Effector memory CD8-positive, alpha-beta T cell (primary cell): ENCODE measurements around the gene HDAC1.

ENCODE experiments used
- ATAC-seq: fragments of 150-1000 bp; cut with Tn5 transposase; replicated peaks from 2 replicates; pipeline ENCODE4 v1.10.0; 2021; ENCODE audit warnings: mild to moderate bottlenecking, moderate library complexity
- DNase-seq, 3 experiments: peaks; one replicate each; pipeline ENCODE4 v3.0.0; 2021
- H3K27ac Mint-ChIP-seq, 2 donors: one replicate each; pipeline ENCODE4 v1.8.0; 2022; ENCODE audit warnings: mild to moderate bottlenecking in 2 of 2, mixed read lengths in 2 of 2, moderate library complexity in 2 of 2
- H3K27me3 Mint-ChIP-seq, 2 donors: one replicate each; pipeline ENCODE4 v1.8.0; 2022; ENCODE audit warnings: mixed read lengths in 2 of 2
- H3K36me3 Mint-ChIP-seq: one replicate; pipeline ENCODE4 v1.8.0; 2022; ENCODE audit warnings: mild to moderate bottlenecking, moderate library complexity, mixed read lengths; ENCODE audit not compliant: insufficient read depth
- H3K4me1 Mint-ChIP-seq, 2 donors: one replicate each; pipeline ENCODE4 v1.8.0; 2022; ENCODE audit warnings: low read depth in 2 of 2, mixed read lengths in 2 of 2
- H3K4me3 Mint-ChIP-seq, 2 donors: one replicate each; pipeline ENCODE4 v1.8.0; 2022; ENCODE audit warnings: mild to moderate bottlenecking in 2 of 2, mixed read lengths in 2 of 2, moderate library complexity in 2 of 2
- H3K9me3 Mint-ChIP-seq, 2 donors: one replicate each; pipeline ENCODE4 v1.8.0; 2022; ENCODE audit warnings: mixed read lengths in 2 of 2

The HDAC1 gene

DNA sequence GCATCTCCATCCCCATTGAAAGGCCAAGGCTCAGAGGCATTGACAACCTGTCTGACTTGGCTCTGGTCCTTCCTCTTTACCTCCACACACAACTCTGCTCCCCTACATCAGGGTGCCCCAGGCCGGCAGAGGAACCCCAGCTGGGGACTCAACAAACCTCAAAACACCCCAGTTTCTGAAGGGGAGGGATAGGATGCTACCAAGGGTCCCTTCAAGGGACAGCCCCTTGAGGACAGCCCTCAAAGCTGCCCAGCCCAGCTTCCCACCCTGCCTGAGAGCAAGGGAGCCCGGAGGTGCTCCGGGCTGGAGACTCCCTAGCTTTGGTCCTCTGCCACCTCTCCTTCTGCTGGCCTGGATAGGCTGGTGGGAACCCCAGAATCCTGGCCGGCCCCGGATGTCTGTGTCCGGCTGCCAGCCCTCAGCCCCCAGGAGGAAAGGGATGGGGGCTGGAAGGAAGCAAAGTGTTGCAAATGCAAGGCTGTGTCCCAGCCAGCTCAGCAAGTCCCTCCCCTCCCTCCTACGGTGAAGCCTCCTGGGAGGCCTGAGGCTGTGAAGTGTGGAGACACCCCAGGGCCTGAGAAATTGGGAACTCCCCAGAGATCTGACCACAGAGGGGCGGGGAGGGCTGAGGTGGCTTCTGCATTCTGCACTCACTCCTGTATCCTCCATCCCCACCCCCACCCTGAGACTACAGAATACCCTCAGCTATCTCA is 45.2 kb downstream of the HDAC1 start:
- Mint-ChIP-seq H3K27me3 (no peaks in the 10 kb centered on the region), H3K27ac (peak overlapping the region in 1 of 2 donors; percentile 41), H3K4me3 (peak overlapping the region; percentile 70 to 71), H3K4me1 (peaks cover 27 to 37% of the 10 kb centered on the region in 2 donors), H3K9me3 (no peaks in the 10 kb centered on the region), H3K36me3 (peaks cover 25% of the 10 kb centered on the region)
- ATAC-seq (peak; percentile 78), DNase-seq (peak; percentile 56 to 67 (median 64))

DNA sequence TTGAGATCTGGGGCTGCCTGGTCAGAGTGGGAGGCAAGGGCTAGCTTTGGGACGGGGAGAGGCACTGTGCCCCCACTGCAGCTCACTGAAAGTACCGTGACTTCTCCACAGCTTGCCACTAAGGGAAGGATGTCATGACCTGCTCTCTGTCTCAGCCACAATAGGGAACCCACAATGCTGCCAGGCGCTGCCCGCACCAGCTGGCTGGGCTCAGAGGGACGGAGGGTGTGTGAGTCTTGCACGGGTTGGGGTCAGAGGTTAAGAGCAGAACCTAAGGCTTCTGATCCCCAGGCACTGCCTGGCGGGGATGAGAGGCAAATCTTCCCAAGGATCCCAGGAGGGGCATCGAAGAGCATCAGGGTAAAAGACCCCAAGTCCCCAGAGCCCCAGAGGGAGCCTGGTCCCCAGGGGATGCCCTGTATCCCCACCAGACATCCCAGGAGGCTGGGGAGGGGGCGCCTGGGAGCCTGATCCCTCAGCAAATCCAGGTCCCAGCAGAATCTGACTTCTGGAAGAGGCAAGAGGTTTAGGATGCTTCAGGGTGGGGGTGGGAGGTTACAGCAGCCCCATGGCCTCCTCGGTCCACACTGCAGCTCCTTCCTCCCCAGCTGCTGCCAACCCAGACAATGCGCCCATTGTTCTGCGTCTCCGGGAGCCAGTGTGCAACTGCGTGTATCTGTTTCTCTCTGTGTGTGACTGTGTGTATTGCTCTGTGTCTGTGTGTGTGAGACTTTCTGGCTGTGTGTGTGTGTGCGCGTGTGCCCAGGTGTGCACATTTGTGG is 46.2 kb downstream of the HDAC1 start:
- Mint-ChIP-seq H3K27ac (peak overlapping the region in 1 of 2 donors; percentile 41), H3K4me1 (peaks cover 32 to 42% of the 10 kb centered on the region in 2 donors), H3K4me3 (peak overlapping the region; percentile 70 to 71), H3K36me3 (peaks cover 19% of the 10 kb centered on the region), H3K9me3 (no peaks in the 10 kb centered on the region), H3K27me3 (no peaks in the 10 kb centered on the region)
- peak; percentile 50 for ATAC-seq
- DNase-seq = peak; percentile 17 to 39 (median 39)

DNA sequence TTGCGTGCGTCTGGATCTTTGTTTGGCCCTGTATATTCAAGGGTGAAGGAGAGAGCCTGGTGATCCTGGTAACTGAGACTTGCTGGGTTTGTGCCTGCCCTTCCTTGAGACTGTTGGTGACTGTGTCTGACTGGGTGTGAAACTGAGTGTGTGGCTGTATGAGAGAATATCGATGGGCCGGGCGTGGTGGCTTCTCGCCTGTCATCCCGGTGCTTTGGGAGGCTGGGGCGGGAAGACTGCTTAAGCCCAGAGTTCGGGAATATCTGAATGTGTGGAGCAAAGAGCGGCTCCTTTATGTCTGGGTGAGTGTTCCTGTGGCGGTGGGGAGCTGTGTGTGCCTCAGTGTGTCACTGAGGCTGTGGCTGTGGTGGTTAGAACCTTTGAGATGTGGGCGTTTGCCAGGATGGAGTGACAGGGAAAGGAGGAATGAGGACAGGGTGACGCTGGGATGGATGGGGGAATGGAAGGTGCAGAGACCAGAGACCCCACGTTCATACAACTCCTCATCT is 46.8 kb downstream of the HDAC1 start:
- Mint-ChIP-seq H3K4me3 (no peak overlapping the region), H3K9me3 (no peaks in the 10 kb centered on the region), H3K4me1 (peaks cover 32 to 39% of the 10 kb centered on the region in 2 donors), H3K27ac (no peak overlapping the region), H3K36me3 (peaks cover 18% of the 10 kb centered on the region), H3K27me3 (no peaks in the 10 kb centered on the region)
- ATAC-seq (no peak), DNase-seq (no peak)

DNA sequence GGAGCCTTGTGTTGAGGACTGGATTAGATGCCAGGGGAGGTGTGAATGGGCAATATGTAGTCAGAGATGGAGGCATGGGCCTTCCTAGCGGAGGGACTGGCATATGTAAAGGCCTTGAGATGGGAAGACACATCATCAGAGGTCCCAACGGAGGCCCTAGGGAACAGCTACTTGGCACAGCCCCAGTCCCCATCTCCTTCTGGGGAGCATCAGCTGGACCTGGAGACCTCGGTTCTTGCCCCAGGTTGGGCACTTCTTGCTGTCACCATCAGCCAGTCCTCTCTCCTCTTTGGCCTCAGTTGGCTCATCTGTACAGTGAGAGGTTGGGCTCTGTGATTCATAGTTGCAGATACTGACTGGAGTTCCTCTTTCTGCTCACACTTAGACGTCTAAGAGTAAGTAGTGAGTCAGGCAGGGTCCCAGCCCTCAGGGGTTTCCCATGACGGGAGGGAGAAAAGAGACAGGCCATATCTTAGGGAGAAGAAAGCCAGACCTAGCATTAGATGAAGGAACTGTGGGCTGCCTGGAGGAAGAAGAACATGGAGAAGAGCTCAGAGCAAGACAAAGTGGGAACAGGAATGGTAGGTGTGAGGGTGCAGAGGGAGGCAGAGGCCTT is 47.6 kb downstream of the HDAC1 start:
- H3K9me3 Mint-ChIP-seq = no peaks in the 10 kb centered on the region
- DNase-seq = no peak
- no peaks in the 10 kb centered on the region for H3K27me3 Mint-ChIP-seq
- H3K27ac Mint-ChIP-seq = no peak overlapping the region
- peaks cover 28 to 33% of the 10 kb centered on the region in 2 donors for H3K4me1 Mint-ChIP-seq
- ATAC-seq = no peak
- H3K36me3 Mint-ChIP-seq = peaks cover 13% of the 10 kb centered on the region
- H3K4me3 Mint-ChIP-seq = no peak overlapping the region

DNA sequence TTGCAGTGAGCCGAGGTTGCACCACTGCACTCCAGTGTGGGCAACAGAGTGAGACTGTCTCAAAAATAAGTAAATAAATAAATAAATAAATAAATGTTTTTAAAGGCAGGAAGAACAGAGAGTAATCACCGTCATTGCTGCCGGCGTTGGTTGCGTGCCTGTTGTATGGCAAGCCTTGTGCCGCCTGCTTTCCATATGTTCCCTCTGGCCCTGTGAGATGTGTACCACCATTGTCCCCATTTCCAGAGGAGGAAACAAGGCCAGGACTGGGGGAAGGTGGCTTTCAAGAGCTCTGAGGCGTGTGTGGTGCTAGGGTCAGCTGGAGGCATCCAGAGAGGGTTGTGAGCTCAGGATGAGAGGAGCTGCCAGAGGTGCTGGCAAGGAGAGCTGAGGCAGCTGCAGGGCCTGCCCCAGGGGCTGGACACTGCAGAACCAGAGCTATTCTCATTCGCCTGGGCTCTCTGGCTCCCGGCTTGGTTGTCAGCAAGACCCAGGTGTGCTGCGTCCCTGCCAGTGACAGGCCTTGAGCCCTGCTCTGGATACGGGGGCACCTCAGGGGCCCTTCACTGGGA is 49.4 kb downstream of the HDAC1 start:
- H3K4me1 Mint-ChIP-seq = peaks cover 28 to 34% of the 10 kb centered on the region in 2 donors

DNA sequence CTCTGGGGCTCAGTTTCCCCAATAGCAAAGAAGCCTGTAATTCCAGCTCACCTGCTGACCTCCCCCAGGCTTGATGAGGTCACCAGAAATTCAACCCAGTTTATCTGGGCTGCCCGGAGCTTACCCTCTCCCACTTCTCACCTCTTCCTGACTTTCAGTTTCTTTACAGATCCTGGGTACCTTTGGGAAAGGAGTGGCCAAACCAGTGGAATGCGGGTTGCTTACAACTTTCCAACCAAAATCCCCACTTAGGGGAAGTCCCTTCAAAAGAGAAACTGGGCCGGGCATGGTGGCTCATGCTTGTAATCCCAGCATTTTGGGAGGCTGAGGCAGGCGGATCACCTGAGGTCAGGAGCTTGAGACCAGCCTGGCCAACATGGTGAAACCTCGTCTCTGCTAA is 50.1 kb downstream of the HDAC1 start:
- peaks cover 28 to 34% of the 10 kb centered on the region in 2 donors for H3K4me1 Mint-ChIP-seq
- no peaks in the 10 kb centered on the region for H3K27me3 Mint-ChIP-seq
- ATAC-seq (no peak), DNase-seq (no peak)
- peaks cover 3% of the 10 kb centered on the region for H3K36me3 Mint-ChIP-seq
- H3K27ac Mint-ChIP-seq = peak overlapping the region in 1 of 2 donors; percentile 11
- no peaks in the 10 kb centered on the region for H3K9me3 Mint-ChIP-seq
- H3K4me3 Mint-ChIP-seq = no peak overlapping the region

More for the DNA sequence above, 49.4 kb downstream of the HDAC1 start:
- Mint-ChIP-seq H3K27ac (peak overlapping the region in 1 of 2 donors; percentile 56), H3K27me3 (no peaks in the 10 kb centered on the region), H3K36me3 (peaks cover 7% of the 10 kb centered on the region), H3K9me3 (no peaks in the 10 kb centered on the region), H3K4me3 (no peak overlapping the region)
- DNase-seq (no peak), ATAC-seq (no peak)

DNA sequence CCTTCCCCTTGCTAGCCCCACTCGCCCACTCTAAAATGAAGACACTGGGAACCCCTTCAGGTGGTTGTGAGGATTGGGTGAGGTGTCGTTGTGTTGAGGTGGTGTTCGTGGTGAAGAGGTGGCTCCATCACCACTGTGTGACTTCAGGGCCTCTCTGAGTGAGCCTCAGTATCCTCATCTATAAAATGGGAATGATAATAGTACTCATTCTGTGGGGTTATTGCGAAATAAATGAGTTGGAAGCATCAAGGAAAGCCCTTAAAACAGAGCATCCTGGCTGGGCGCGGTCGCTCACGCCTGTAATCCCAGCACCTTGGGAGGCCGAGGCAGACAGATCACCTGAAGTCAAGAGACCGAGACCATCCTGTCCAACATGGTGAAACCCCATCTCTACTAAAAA is 50.8 kb downstream of the HDAC1 start:
- Mint-ChIP-seq H3K27ac (peak overlapping the region in 1 of 2 donors; percentile 11), H3K27me3 (no peaks in the 10 kb centered on the region), H3K36me3 (no peaks in the 10 kb centered on the region), H3K9me3 (no peaks in the 10 kb centered on the region), H3K4me3 (peak overlapping the region in 1 of 2 donors; percentile 64), H3K4me1 (peaks cover 21 to 26% of the 10 kb centered on the region in 2 donors)
- ATAC-seq = no peak
- no peak for DNase-seq

DNA sequence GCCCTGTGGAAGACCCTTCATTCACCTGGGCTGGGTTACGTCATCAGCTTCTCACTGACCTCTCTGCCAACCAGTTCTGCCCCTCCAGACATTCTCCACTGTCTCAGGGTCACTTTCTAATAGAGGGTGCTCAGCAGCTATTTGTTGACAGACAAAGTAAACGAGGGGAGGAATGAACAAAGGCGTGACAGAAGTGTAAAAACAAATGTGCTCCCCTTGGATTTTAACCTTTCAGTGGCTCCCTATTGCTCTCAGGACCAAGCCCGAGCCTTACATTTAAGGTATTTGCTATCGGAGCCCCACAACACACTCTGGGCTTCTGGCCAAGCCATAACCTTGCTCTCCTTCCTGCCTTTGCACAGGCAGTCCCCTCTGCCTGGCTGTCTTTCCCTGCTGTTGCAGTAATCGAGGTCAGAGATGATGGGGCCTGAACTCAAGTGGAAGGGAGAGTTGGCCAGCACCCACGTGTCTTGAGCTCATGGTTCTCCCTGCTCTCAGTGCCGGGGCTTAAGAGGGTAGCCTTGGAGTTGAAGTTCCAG is 53.5 kb downstream of the HDAC1 start:
- Mint-ChIP-seq H3K27ac (peak overlapping the region; percentile 1 to 75), H3K36me3 (peaks cover 2% of the 10 kb centered on the region), H3K4me1 (peaks cover 23 to 37% of the 10 kb centered on the region in 2 donors), H3K9me3 (no peaks in the 10 kb centered on the region), H3K4me3 (peak overlapping the region in 1 of 2 donors; percentile 27), H3K27me3 (no peaks in the 10 kb centered on the region)
- peak; percentile 83 for ATAC-seq
- peak in 2 of 3 experiments; percentile 29 to 31 for DNase-seq

DNA sequence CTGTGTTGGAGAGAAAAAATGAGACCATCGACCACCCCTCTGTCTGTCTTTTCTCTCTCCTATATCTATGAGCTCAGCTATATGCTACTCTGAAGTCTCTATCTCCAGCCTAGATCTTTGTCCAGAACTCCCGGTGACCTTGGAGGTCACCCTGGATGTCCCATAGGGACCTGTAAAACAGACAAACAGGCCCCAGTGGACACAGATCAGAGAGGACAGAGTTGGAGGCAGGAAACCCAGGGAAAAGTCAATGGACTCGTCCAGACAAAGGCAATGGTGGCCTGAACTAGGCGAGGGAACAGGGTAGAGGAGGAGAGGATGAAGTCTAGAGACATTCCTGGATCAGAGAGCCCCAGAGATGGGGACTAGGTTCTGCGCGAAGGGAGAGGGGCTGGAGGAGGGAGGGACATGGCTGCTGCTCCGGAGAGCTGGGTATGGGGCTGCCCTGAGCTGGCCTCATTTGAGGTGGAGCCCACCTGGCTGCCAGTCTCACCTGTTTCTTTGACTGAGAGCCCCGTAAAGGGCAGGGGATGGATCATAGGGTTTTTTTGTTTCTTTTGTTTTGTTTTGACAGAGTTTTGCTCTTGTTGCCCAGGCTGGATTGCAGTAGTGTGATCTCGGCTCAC is 54.8 kb downstream of the HDAC1 start:
- ATAC-seq (no peak), DNase-seq (no peak)
- Mint-ChIP-seq H3K4me3 (no peak overlapping the region), H3K27me3 (no peaks in the 10 kb centered on the region), H3K9me3 (no peaks in the 10 kb centered on the region), H3K36me3 (peaks cover 7% of the 10 kb centered on the region), H3K27ac (no peak overlapping the region), H3K4me1 (peaks cover 30 to 45% of the 10 kb centered on the region in 2 donors)

DNA sequence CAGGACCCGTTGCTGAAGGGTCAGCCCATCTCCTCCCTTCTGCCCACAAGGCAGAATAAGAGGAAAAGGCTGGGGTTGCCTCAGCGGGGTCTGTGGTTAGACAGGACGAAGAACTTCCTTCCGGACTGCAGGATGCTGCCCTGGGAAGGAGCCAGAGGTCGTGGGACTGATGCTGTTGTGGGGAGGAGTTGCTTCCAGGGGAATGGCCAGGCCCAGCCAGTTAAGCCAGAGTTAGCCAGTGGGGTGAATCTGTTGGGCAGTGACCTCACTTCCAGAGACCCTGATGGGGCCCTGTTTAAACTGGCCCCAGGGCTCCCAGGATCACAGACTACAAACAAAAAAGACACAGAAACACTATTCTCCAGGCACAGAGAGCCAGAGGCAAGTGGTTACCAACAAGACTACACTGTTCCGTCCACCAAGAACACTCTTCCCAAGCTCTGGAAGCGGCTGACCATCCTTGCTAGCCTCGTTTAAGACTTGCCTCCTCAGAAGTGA is 57.4 kb downstream of the HDAC1 start:
- peak overlapping the region; percentile 26 to 88 for H3K27ac Mint-ChIP-seq
- H3K9me3 Mint-ChIP-seq = no peaks in the 10 kb centered on the region
- no peaks in the 10 kb centered on the region for H3K27me3 Mint-ChIP-seq
- H3K4me3 Mint-ChIP-seq = peak overlapping the region in 1 of 2 donors; percentile 34
- peaks cover 10% of the 10 kb centered on the region for H3K36me3 Mint-ChIP-seq
- DNase-seq (no peak), ATAC-seq (no peak)
- H3K4me1 Mint-ChIP-seq = peaks cover 32 to 43% of the 10 kb centered on the region in 2 donors

DNA sequence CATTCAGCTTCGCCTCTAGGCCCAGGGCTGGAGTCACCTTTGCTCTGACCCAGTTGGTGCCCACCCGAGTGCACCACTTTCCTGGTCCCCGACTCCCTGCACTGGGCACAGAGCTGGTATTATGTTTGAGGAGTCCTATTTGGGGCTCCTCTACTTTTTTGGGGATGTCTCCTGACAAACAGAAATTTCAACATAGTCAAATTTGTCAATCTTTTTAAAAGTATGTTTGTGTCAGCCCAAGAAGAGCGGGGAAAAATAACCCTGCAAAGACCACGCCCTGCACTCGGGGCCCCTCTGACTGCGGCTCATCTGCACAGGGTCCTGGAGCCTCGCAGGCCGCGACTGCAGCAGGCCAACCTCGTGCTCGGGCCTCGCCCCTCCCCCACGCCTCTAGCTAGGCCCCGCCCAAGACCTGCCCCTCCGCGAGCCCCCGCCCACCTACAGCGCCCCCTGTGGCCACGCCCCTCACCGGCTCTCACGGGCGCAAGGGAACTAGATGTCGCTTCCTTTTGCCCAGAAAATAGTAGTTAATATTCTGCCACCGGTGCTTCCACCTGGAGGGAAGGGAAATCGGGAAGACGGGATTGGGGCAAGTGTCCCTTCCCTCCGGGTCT is 59.0 kb downstream of the HDAC1 start:
- Mint-ChIP-seq H3K4me3 (peak overlapping the region; percentile 70 to 71), H3K9me3 (no peaks in the 10 kb centered on the region), H3K36me3 (peaks cover 10% of the 10 kb centered on the region), H3K4me1 (peaks cover 33 to 36% of the 10 kb centered on the region in 2 donors), H3K27me3 (no peaks in the 10 kb centered on the region), H3K27ac (peak overlapping the region; percentile 62 to 76)
- DNase-seq (peak; percentile 71 to 79 (median 73)), ATAC-seq (peak; percentile 66)
